D341Med (cell line): ENCODE data around the gene NOTCH1.
"Not testable (repeated sequence)": the region's sequence is repeated elsewhere in the genome, so short reads cannot be mapped to it uniquely, and the experiment has no call there.

Source experiments
- DNase-seq: peaks from one replicate; pipeline ENCODE4 v3.0.0; 2012; ENCODE audit warnings: low spot score

Gene NOTCH1

GRCh38 chr9:136545965-136546696 lies at the start of gene NOTCH1:
TSS of gene NOTCH1 (minus strand) at chr9:136546048. CDS start at chr9:136545786, 262 bp downstream.
- DNase-seq, result peak; percentile 95

GRCh38 chr9:136594492-136594891 lies 48.6 kb upstream of the NOTCH1 start:
- no peak for DNase-seq

GRCh38 chr9:136593581-136593980 lies 47.7 kb upstream of the NOTCH1 start:
- DNase-seq, result no peak

- no peak for DNase-seq
Measured at GRCh38 chr9:136592666-136593065, 46.8 kb upstream of the NOTCH1 start.

GRCh38 chr9:136590821-136591752 lies 45.2 kb upstream of the NOTCH1 start:
- no peak for DNase-seq

- DNase-seq, result no peak
Measured at GRCh38 chr9:136589766-136590763, 44.2 kb upstream of the NOTCH1 start.

- DNase-seq, result no peak
Measured at GRCh38 chr9:136588663-136589464, 43.0 kb upstream of the NOTCH1 start.

GRCh38 chr9:136587944-136588662 lies 42.3 kb upstream of the NOTCH1 start:
- no peak for DNase-seq

GRCh38 chr9:136587145-136587943 lies 41.5 kb upstream of the NOTCH1 start:
- no peak for DNase-seq

- DNase-seq, result no peak
Measured at GRCh38 chr9:136586391-136586953, 40.6 kb upstream of the NOTCH1 start.

- no peak for DNase-seq
Measured at GRCh38 chr9:136585531-136586120, 39.8 kb upstream of the NOTCH1 start.

- DNase-seq, result no peak
Measured at GRCh38 chr9:136584934-136585333, 39.1 kb upstream of the NOTCH1 start.

- no peak for DNase-seq
Measured at GRCh38 chr9:136584401-136584932, 38.6 kb upstream of the NOTCH1 start.

GRCh38 chr9:136582977-136583735 lies 37.3 kb upstream of the NOTCH1 start:
- no peak for DNase-seq

- DNase-seq, result no peak
Measured at GRCh38 chr9:136581614-136582447, 36.0 kb upstream of the NOTCH1 start.

GRCh38 chr9:136579650-136580219 lies 33.9 kb upstream of the NOTCH1 start:
- not testable (repeated sequence) for DNase-seq
